RWPE2 (cell line): ENCODE data around the gene MEIOSIN.

Experiments
- ATAC-seq: fragments of 200-7000 bp; cut with Tn5 transposase; 3 replicates; pipeline ENCODE4 v1.9.1; 2021; ENCODE audit warnings: low read depth
- DNase-seq: peaks from one replicate; pipeline ENCODE4 v3.0.0-alpha.2; 2020; ENCODE audit warnings: low spot score
- H3K27ac ChIP-seq: fragments of 450-650 bp; 2 replicates; pipeline ENCODE4 v1.5.1; 2017; ENCODE audit warnings: mild to moderate bottlenecking; ENCODE audit not compliant: poor library complexity, severe bottlenecking
- H3K27me3 ChIP-seq: fragments of 250-450 bp; sonication (Bioruptor Pico); 2 replicates; pipeline ENCODE4 v1.5.1; 2021; ENCODE audit warnings: mild to moderate bottlenecking, moderate library complexity; ENCODE audit not compliant: insufficient read depth, poor library complexity, severe bottlenecking
- H3K36me3 ChIP-seq: fragments of 250-450 bp; sonication (Bioruptor Pico); 2 replicates; pipeline ENCODE4 v1.5.1; 2020; ENCODE audit warnings: low read depth, mild to moderate bottlenecking, moderate library complexity
- H3K4me1 ChIP-seq: fragments of 250-450 bp; sonication (Bioruptor Pico); 2 replicates; pipeline ENCODE4 v1.5.1; 2021; ENCODE audit warnings: mild to moderate bottlenecking, moderate library complexity; ENCODE audit not compliant: insufficient read depth, poor library complexity, severe bottlenecking
- H3K4me3 ChIP-seq: fragments of 250-450 bp; sonication (Bioruptor Pico); 2 replicates; pipeline ENCODE4 v1.5.1; 2021; ENCODE audit warnings: mild to moderate bottlenecking, moderate library complexity; ENCODE audit not compliant: severe bottlenecking
- H3K9me3 ChIP-seq: fragments of 250-450 bp; sonication (Bioruptor Pico); 2 replicates; pipeline ENCODE4 v1.5.1; 2021; ENCODE audit warnings: mild to moderate bottlenecking, moderate library complexity; ENCODE audit not compliant: severe bottlenecking
- CTCF ChIP-seq: fragments of 450-650 bp; IDR thresholded peaks from one replicate; pipeline ENCODE4 v1.5.1; 2017; ENCODE audit warnings: mild to moderate bottlenecking, moderate library complexity; ENCODE audit not compliant: poor library complexity, severe bottlenecking

MEIOSIN gene

GRCh38 chr19:45752639-45753038 is 19.4 kb downstream of the MEIOSIN start:
- TF ChIP-seq CTCF, result no peak
- Histone ChIP-seq H3K4me1 (peaks cover 11% of the 10 kb centered on the region), H3K27ac (peak overlapping the region; percentile 73), H3K9me3 (no peaks in the 10 kb centered on the region), H3K4me3 (no peak overlapping the region), H3K36me3 (no peaks in the 10 kb centered on the region), H3K27me3 (no peaks in the 10 kb centered on the region)
- DNase-seq, result peak; percentile 94
- ATAC-seq, result peak; percentile 91

GRCh38 chr19:45753548-45753947 is 20.3 kb downstream of the MEIOSIN start:
- no peak for ATAC-seq
- TF ChIP-seq CTCF, result no peak

GRCh38 chr19:45754323-45754722 is 21.1 kb downstream of the MEIOSIN start:
- no peak overlapping the region for H3K27ac ChIP-seq
- H3K27me3 ChIP-seq, result no peaks in the 10 kb centered on the region
- no peak for TF ChIP-seq CTCF
- no peak overlapping the region for H3K4me3 ChIP-seq
- H3K4me1 ChIP-seq, result peaks cover 8% of the 10 kb centered on the region
- H3K36me3 ChIP-seq, result no peaks in the 10 kb centered on the region
- ATAC-seq (no peak), DNase-seq (no peak)
- no peaks in the 10 kb centered on the region for H3K9me3 ChIP-seq

More at GRCh38 chr19:45753548-45753947, 20.3 kb downstream of the MEIOSIN start:
- H3K4me1 ChIP-seq, result peaks cover 11% of the 10 kb centered on the region
- H3K27ac ChIP-seq, result peak overlapping the region; percentile 73
- H3K4me3 ChIP-seq, result no peak overlapping the region
- no peaks in the 10 kb centered on the region for H3K9me3 ChIP-seq
- H3K36me3 ChIP-seq, result no peaks in the 10 kb centered on the region
- no peak for DNase-seq
- no peaks in the 10 kb centered on the region for H3K27me3 ChIP-seq

GRCh38 chr19:45757695-45758094 is 24.5 kb downstream of the MEIOSIN start:
- Histone ChIP-seq H3K36me3 (no peaks in the 10 kb centered on the region), H3K27me3 (no peaks in the 10 kb centered on the region), H3K4me3 (no peak overlapping the region), H3K4me1 (peaks cover 4% of the 10 kb centered on the region), H3K27ac (no peak overlapping the region), H3K9me3 (no peaks in the 10 kb centered on the region)
- DNase-seq (no peak), ATAC-seq (no peak)
- TF ChIP-seq CTCF, result no peak

GRCh38 chr19:45758921-45759320 is 25.7 kb downstream of the MEIOSIN start:
- no peaks in the 10 kb centered on the region for H3K36me3 ChIP-seq
- no peak for ATAC-seq
- TF ChIP-seq CTCF, result no peak
- no peaks in the 10 kb centered on the region for H3K4me1 ChIP-seq
- no peaks in the 10 kb centered on the region for H3K27me3 ChIP-seq
- no peaks in the 10 kb centered on the region for H3K9me3 ChIP-seq
- H3K27ac ChIP-seq, result no peak overlapping the region
- no peak for DNase-seq
- no peak overlapping the region for H3K4me3 ChIP-seq
